Stomach (tissue), 9 donors: Measurements from ENCODE around the gene ZNFX1. TPM values are rescaled to one million over a fixed set of nuclear protein-coding genes. Genes with fewer than 3 reads are reported as not detected.

Experiments used
- DNase-seq, 2 donors: peaks; one replicate each; pipeline versions ENCODE4 v3.0.0 to v3.0.0-alpha.2; 2013 to 2019
- H3K27ac ChIP-seq, 5 donors: fragments of 200-600 bp in 4 of 5; sonication (generic) in 4 of 5; one replicate each; pipeline ENCODE4 v1.5.1; 2013 to 2019; ENCODE audit warnings: mild to moderate bottlenecking in 1 of 5, moderate library complexity in 1 of 5
- H3K27me3 ChIP-seq, 3 donors: fragments of 200-600 bp; sonication (generic); one replicate each; pipeline ENCODE4 v1.5.1; 2017 to 2019; ENCODE audit warnings: mixed run types in 1 of 3
- H3K36me3 ChIP-seq, 4 donors: fragments of 200-600 bp; sonication (generic); 1 replicate in 3 of 4; 2 replicates in 1 of 4; pipeline ENCODE4 v1.5.1; 2016 to 2019
- H3K4me1 ChIP-seq, 4 donors: fragments of 200-600 bp; sonication (generic); one replicate each; pipeline ENCODE4 v1.5.1; 2016 to 2019
- H3K4me3 ChIP-seq, 4 donors: fragments of 200-600 bp; sonication (generic) in 3 of 4; one replicate each; pipeline ENCODE4 v1.5.1; 2016 to 2019; ENCODE audit warnings: mild to moderate bottlenecking in 1 of 4
- H3K9me3 ChIP-seq, 4 donors: fragments of 200-600 bp; sonication (generic); one replicate each; pipeline ENCODE4 v1.5.1; 2016 to 2019
- CTCF ChIP-seq, 7 experiments: fragments of 450-650 bp in 4 of 7; fragments of 200-600 bp in 3 of 7; sonication (generic) in 3 of 7; IDR thresholded peaks; one replicate each; pipeline ENCODE4 v1.5.1; 2016 to 2019; ENCODE audit warnings: antibody characterized with exemption in 7 of 7, control low read depth in 2 of 7, mild to moderate bottlenecking in 1 of 7
- EP300 ChIP-seq: sonication (generic); formaldehyde crosslinking; IDR thresholded peaks from one replicate; pipeline ENCODE4 v1.6.1; 2017; ENCODE audit warnings: antibody characterized with exemption
- POLR2A ChIP-seq, 4 donors: fragments of 450-650 bp; IDR thresholded peaks; one replicate each; pipeline ENCODE4 v1.6.1; 2016; ENCODE audit warnings: antibody characterized with exemption in 4 of 4, control low read depth in 2 of 4, mild to moderate bottlenecking in 1 of 4, moderate library complexity in 1 of 4
- POLR2AphosphoS5 ChIP-seq, 3 donors: sonication (generic); formaldehyde crosslinking; IDR thresholded peaks; one replicate each; pipeline ENCODE4 v1.6.1; 2016; ENCODE audit warnings: antibody characterized with exemption in 3 of 3
- WGBS, 5 donors: extraction: QIAGEN DNeasy Blood & Tissue Kit in 3 of 5; methylation state at CpG; one replicate each; pipeline versions ENCODE4 v1.1.5 to v1.1.7; 2013 to 2018; 5-methylcytosine and 5-hydroxymethylcytosine counted together
- intact Hi-C: fragments of 100-400 bp; cut with DNase I; formaldehyde crosslinking; loops from one replicate; pipeline ENCODE4 v1.15.1; 2023; ENCODE audit warnings: low total_unique reads
- polyA plus RNA-seq, 3 donors: library from polyadenylated mRNA; stranded (reverse); fragments of 200-250 nt; gene quantifications; one replicate each; pipeline ENCODE4 v1.2.3, GENCODE V29; 2013
- total RNA-seq, 5 donors: library from RNA; depleted of rRNA; stranded (reverse); fragments of >200 nt; gene quantifications; one replicate each; pipeline versions ENCODE4 v1.1.0 to v1.2.3, GENCODE V29; 2014 to 2016
- donor health status: healthy with polysubstance abuse.
- donor health status: Bipolar disorder and iron deficiency.
- donor health status: healthy.

ZNFX1 gene
- total and polyA plus RNA-seq, 8 donors = 5.2 to 29.6 (median 15.9) TPM

GRCh38 chr20:49216991-49217578, 60.8 kb downstream of the ZNFX1 start:
- H3K27ac ChIP-seq = peak overlapping the region in 2 of 5 donors; percentile 38 to 51
- TF ChIP-seq CTCF (IDR thresholded peaks at IDR 0.05) (peak in 5 of 7 experiments; percentile 81 to 90 (median 88)), POLR2A (IDR thresholded peaks at IDR 0.05) (no peak), POLR2AphosphoS5 (IDR thresholded peaks at IDR 0.05) (peak in 2 of 3 donors; percentile 47 to 91), EP300 (no peak)
- DNase-seq = peak; percentile 97 to 98
- no peaks in the 10 kb centered on the region for H3K27me3 ChIP-seq
- WGBS, 5 donors = 12 to 19% (median 16%) methylated on average over 11 of the region's 11 CpGs
- no peaks in the 10 kb centered on the region for H3K9me3 ChIP-seq
- intact Hi-C loops = loop anchor here (5.0 kb wide), 1 partner anchor 85 kb away; no protein-coding TSS in a partner anchor
- peaks cover 8 to 18% (median 10%) of the 10 kb centered on the region in 4 donors for H3K36me3 ChIP-seq
- peaks cover 9 to 33% (median 26%) of the 10 kb centered on the region in 4 donors for H3K4me1 ChIP-seq
- peak overlapping the region in 1 of 4 donors; percentile 2 for H3K4me3 ChIP-seq

- Histone ChIP-seq H3K27me3 (no peaks in the 10 kb centered on the region), H3K4me1 (peaks cover 4 to 30% (median 16%) of the 10 kb centered on the region in 4 donors), H3K36me3 (no peaks in the 10 kb centered on the region), H3K27ac (no peak overlapping the region), H3K9me3 (peaks cover 0 to 3% (median under 1%) of the 10 kb centered on the region in 4 donors), H3K4me3 (no peak overlapping the region)
- TF ChIP-seq POLR2AphosphoS5 (IDR thresholded peaks at IDR 0.05) = no peak
- TF ChIP-seq POLR2A (IDR thresholded peaks at IDR 0.05) = no peak
- TF ChIP-seq EP300 = no peak
- no peak for TF ChIP-seq CTCF (IDR thresholded peaks at IDR 0.05)
- intact Hi-C loops = loop anchor here (5.0 kb wide), 1 partner anchor 83 kb away; no protein-coding TSS in a partner anchor
- DNase-seq = no peak
- 87 to 92% (median 90%) methylated on average over 3 of the region's 3 CpGs for WGBS, 5 donors
These were observed 62.6 kb downstream of the ZNFX1 start for GRCh38 chr20:49215232-49215631.

GRCh38 chr20:49214571-49214970, 63.3 kb downstream of the ZNFX1 start:
- no peaks in the 10 kb centered on the region for H3K36me3 ChIP-seq
- intact Hi-C loops = no loop called here
- no peak for DNase-seq
- H3K4me1 ChIP-seq = peaks cover 0 to 25% (median 10%) of the 10 kb centered on the region in 4 donors
- no peak overlapping the region for H3K27ac ChIP-seq
- TF ChIP-seq POLR2AphosphoS5 (IDR thresholded peaks at IDR 0.05) (no peak), CTCF (IDR thresholded peaks at IDR 0.05) (no peak), POLR2A (IDR thresholded peaks at IDR 0.05) (no peak), EP300 (no peak)
- no peaks in the 10 kb centered on the region for H3K27me3 ChIP-seq
- peaks cover 0 to 9% (median 7%) of the 10 kb centered on the region in 4 donors for H3K9me3 ChIP-seq
- no peak overlapping the region for H3K4me3 ChIP-seq

GRCh38 chr20:49210757-49211110, 67.1 kb downstream of the ZNFX1 start:
- Histone ChIP-seq H3K27ac (peak overlapping the region in 3 of 5 donors; percentile 4 to 32 (median 7)), H3K36me3 (no peaks in the 10 kb centered on the region), H3K4me1 (peaks cover 0 to 8% (median 0%) of the 10 kb centered on the region in 4 donors), H3K4me3 (no peak overlapping the region), H3K27me3 (no peaks in the 10 kb centered on the region), H3K9me3 (peaks cover 0 to 11% (median 8%) of the 10 kb centered on the region in 4 donors)
- whole genome bisulfite sequencing, 5 donors = 21 to 43% (median 30%) methylated on average over 1 of the region's 1 CpG
- intact Hi-C loops = no loop called here
- no peak for DNase-seq
- TF ChIP-seq CTCF (IDR thresholded peaks at IDR 0.05) (no peak), EP300 (no peak), POLR2AphosphoS5 (IDR thresholded peaks at IDR 0.05) (no peak), POLR2A (IDR thresholded peaks at IDR 0.05) (no peak)
